Measurements from ENCODE around the gene PLPPR1.

The PLPPR1 gene

DNA sequence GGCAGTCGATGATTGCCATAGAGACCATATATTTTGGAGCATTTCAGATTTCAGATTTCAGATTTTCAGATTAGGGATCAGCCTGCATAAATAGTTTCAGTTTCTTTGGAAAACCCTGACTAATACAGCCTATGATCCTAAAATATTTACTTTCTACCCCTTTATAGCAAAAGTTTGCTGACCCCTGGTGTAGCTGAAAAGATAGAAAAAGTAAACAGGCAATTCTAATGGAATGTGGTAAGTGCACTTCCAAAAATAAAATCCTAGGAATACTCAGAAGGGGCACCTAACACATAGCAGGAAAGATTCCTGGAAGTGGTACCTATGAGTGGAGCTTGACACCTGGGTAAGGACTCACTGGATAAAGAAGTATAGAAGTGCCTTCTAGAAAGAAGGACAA, 321.8 kb downstream of the PLPPR1 start:
- DNase-seq (ENCODE audit: low spot score): no peak
- POLR2A ChIA-PET (ENCODE audit: low non-redundant PET): no interaction called here
- H3K27ac ChIP-seq: no peak overlapping the region
- CTCF ChIA-PET: no interaction called here
- TF ChIP-seq, protein P1, sequence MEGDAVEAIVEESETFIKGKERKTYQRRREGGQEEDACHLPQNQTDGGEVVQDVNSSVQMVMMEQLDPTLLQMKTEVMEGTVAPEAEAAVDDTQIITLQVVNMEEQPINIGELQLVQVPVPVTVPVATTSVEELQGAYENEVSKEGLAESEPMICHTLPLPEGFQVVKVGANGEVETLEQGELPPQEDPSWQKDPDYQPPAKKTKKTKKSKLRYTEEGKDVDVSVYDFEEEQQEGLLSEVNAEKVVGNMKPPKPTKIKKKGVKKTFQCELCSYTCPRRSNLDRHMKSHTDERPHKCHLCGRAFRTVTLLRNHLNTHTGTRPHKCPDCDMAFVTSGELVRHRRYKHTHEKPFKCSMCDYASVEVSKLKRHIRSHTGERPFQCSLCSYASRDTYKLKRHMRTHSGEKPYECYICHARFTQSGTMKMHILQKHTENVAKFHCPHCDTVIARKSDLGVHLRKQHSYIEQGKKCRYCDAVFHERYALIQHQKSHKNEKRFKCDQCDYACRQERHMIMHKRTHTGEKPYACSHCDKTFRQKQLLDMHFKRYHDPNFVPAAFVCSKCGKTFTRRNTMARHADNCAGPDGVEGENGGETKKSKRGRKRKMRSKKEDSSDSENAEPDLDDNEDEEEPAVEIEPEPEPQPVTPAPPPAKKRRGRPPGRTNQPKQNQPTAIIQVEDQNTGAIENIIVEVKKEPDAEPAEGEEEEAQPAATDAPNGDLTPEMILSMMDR (conservative IDR thresholded peaks at IDR 0.05; ENCODE audit: low read depth): no peak

DNA sequence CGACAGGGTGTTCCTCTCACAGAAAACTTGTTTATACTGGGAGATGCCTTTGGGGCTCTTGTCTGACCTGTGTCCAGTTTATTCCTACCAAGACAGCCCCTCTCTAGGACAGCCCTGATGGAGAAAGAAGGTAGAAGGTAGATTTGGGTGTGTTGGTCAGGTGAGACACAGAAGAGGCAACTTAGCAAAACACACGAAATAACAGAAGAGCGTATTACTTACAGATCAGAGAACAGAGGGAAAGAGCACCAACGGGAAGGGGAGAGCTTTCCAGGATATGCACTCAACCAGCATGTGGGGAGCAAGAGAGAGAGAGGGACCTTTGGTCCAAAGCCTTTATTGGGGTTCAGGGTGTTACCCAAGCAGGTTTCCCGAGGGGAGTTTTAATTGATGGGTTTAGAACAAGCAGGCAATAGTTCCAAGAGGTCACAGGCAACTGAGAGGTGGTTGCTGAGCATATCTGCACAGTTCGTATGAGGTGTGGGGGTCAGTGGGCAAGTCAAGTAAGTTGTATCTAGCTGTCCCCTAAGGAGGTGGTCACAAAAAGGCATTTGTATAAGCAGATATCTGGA, 324.5 kb downstream of the PLPPR1 start:
- DNase-seq (ENCODE audit: low spot score): no peak
- ChIA-PET POLR2A (ENCODE audit: low non-redundant PET) (no interaction called here), CTCF (interaction anchor here (0.7 kb wide), 1 partner anchor 1159 kb away, joined by 3 read pairs; no protein-coding TSS in a partner anchor)
- H3K27ac ChIP-seq: no peak overlapping the region
- TF ChIP-seq, protein P1 (conservative IDR thresholded peaks at IDR 0.05; ENCODE audit: low read depth): no peak

DNA sequence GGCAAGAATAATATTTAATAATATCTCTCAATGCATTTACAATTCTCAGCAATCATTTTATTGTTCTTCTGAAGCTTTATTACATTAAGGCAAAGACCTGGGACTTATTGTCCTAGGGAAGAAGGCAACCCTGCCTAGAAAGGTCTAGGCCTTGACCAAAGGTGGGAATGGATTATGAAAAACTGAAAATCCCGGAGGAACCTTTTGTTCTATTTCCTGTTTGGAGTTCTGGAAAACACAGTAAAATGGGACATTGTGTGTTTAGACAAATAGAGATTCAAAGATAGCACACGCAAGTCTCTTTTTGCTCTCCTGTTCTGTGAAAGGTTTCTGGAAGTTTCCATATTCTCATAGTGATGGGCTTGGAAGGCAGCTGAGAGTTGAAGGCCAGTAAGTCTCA, 325.2 kb downstream of the PLPPR1 start:
- H3K27ac ChIP-seq: no peak overlapping the region
- ChIA-PET POLR2A (ENCODE audit: low non-redundant PET) (no interaction called here), CTCF (no interaction called here)
- no peak for DNase-seq (ENCODE audit: low spot score)
- TF ChIP-seq, protein P1 (conservative IDR thresholded peaks at IDR 0.05; ENCODE audit: low read depth): no peak

DNA sequence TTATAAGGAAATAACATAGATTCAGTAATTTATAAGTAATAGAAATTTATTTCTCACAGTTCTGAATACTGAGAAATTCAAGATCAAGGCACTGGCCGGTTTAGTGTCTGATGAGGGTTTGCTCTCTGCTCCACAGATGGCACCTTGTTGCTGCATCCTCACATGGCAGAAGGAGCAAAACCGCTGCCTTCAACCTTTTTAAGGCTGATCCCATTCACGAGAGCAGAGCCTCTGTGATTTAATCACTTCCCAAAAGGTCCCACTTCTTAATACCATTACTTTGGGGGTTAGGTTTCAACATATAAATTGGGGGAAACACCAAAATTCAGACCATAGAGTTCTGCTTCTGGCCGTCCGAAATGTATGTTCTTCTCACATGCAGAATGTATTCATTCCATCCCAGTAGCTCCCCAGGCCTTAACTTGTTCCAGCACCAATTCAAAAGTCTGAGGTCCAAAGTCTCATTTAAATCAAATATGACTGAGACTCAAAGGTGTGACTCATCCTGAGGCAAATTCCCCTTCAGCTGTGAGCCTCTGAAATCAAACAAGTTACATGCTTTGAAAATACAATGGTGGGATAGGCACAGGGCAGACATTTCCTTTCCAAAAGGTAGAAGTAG, 325.7 kb downstream of the PLPPR1 start:
- CTCF ChIA-PET: no interaction called here
- no peak overlapping the region for H3K27ac ChIP-seq
- POLR2A ChIA-PET (ENCODE audit: low non-redundant PET): no interaction called here
- TF ChIP-seq, protein P1 (conservative IDR thresholded peaks at IDR 0.05; ENCODE audit: low read depth): no peak
- no peak for DNase-seq (ENCODE audit: low spot score)

DNA sequence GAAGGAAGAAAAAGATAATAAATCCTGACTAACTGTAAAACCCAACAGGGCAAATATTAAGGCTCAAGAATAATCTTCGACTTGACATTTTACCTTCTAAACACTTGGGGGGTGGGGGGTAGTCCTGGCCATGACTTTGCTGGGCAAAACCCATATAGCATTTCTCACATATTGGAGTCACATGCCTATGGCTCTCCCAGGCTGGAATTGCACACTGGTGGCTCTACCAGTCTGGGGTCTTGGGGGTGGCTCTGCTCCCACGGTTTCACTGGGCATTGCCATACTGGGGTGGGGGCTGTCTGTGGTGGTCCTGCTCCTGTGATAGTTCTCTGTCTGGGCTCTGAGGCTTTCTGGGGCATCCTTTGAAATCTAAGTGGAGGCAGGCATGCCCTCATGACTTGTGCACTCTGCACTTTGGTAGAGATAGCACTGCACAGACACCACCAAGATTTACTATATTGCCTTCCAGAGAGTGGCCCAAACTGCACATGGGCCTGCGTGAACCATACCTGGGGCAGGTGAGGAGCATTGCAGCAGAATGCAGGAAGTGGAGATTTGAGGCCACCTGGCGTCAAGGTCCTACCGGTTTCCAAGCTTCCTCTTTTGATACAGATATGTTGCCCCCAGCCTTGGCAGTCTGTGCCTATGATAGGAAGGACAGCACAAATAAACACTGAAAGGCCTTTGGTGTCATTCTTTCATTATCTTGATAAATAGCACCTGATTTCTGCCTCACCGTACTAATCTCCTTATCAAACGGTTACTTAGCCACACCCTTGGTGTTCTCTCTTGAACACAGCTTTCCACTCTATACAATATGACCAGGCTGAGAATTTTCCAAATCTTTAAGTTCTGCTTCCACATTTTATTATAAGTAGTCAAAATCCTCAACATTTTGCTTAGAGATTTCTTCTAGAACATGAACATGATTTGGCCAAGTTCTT, 326.5 kb downstream of the PLPPR1 start:
- ChIA-PET POLR2A (ENCODE audit: low non-redundant PET) (no interaction called here), CTCF (no interaction called here)
- DNase-seq (ENCODE audit: low spot score): no peak
- no peak overlapping the region for H3K27ac ChIP-seq
- TF ChIP-seq, protein P1 (conservative IDR thresholded peaks at IDR 0.05; ENCODE audit: low read depth): no peak

DNA sequence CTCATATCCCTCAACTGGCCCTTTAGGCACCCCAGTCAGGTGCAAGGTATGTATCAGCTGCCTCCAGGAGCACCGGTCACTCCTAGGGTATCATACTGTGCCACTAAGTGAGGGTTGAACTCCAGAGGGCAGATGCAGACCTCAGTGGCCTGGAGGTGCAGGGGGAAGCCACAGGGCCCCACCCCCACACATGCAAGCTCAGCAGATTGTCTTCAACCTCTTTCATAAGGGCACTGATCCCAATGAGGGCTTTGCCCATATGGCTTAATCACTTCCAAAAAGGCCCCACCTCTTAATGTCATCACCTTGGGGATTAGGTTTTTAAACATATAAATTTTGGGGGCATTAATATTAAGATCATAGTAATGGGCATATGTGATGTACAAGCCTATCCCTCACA, 328.1 kb downstream of the PLPPR1 start:
- CTCF ChIA-PET: no interaction called here
- H3K27ac ChIP-seq: no peak overlapping the region
- POLR2A ChIA-PET (ENCODE audit: low non-redundant PET): no interaction called here
- TF ChIP-seq, protein P1 (conservative IDR thresholded peaks at IDR 0.05; ENCODE audit: low read depth): no peak
- DNase-seq (ENCODE audit: low spot score): no peak
